HepG2 (cell line): Measurements from ENCODE around the gene DENND4B. TPM values are rescaled to one million over a fixed set of nuclear protein-coding genes. Genes with fewer than 3 reads are reported as not detected.

Source experiments
- AFF4 ChIP-seq: sonication (generic); formaldehyde crosslinking; IDR thresholded peaks from 2 replicates; pipeline ENCODE4 v1.4.0; 2020; ENCODE audit warnings: missing genetic modification reagents
- BRCA1 ChIP-seq: sonication (generic); formaldehyde crosslinking; IDR thresholded peaks from 2 replicates; pipeline ENCODE4 v1.4.0; 2020; ENCODE audit warnings: missing genetic modification reagents
- CREB3 ChIP-seq: sonication (generic); formaldehyde crosslinking; IDR thresholded peaks from 2 replicates; pipeline ENCODE4 v1.5.0; 2020; ENCODE audit warnings: missing genetic modification reagents
- ELF1 ChIP-seq: sonication (generic); formaldehyde crosslinking; IDR thresholded peaks from 2 replicates; pipeline ENCODE4 v1.4.0; 2020; ENCODE audit warnings: missing genetic modification reagents
- KMT2B ChIP-seq: IDR thresholded peaks from 2 replicates; pipeline ENCODE4 v1.6.1; 2016; ENCODE audit warnings: missing genetic modification reagents, missing compliant biosample characterization
- NFIC ChIP-seq: IDR thresholded peaks from 2 replicates; pipeline ENCODE4 v1.6.1; 2012; ENCODE audit warnings: mild to moderate bottlenecking, low read length, inconsistent platforms
- RBFOX2 ChIP-seq: fragments of 200-400 bp; formaldehyde crosslinking; IDR thresholded peaks from 2 replicates; pipeline ENCODE4 v1.6.1; 2017; ENCODE audit warnings: low read depth, mild to moderate bottlenecking, low read length
- SMAD9 ChIP-seq: sonication (generic); formaldehyde crosslinking; IDR thresholded peaks from 2 replicates; pipeline ENCODE4 v1.5.1; 2020; ENCODE audit warnings: mild to moderate bottlenecking, missing genetic modification reagents
- ZBTB10 ChIP-seq: sonication (generic); formaldehyde crosslinking; IDR thresholded peaks from 2 replicates; pipeline ENCODE4 v1.4.0; 2020; ENCODE audit warnings: missing genetic modification reagents, borderline replicate concordance
- ZHX2 ChIP-seq, 2 experiments: sonication (generic) in 1 of 2; formaldehyde crosslinking in 1 of 2; IDR thresholded peaks; 2 replicates each; pipeline versions ENCODE4 v1.6.1 to v1.9.0; 2014 to 2022; ENCODE audit warnings: antibody characterized with exemption in 1 of 2, borderline replicate concordance in 1 of 2, inconsistent platforms in 1 of 2, low read depth in 1 of 2, missing genetic modification reagents in 1 of 2
- ZNF639 ChIP-seq: conservative IDR thresholded peaks from 2 replicates; pipeline ENCODE4 v1.6.1; 2018; ENCODE audit warnings: missing genetic modification reagents
- ZNF841 ChIP-seq: sonication (generic); formaldehyde crosslinking; IDR thresholded peaks from 2 replicates; pipeline ENCODE4 v1.8.1; 2023; ENCODE audit warnings: missing genetic modification reagents, borderline replicate concordance
- polyA plus RNA-seq, 8 experiments: library from polyadenylated mRNA; depleted of rRNA in 3 of 8; stranded (reverse) in 7 of 8; unstranded in 1 of 8; fragments of >200 nt; fragmentation: Illumina TruSeq in 4 of 8; extraction: Trizol in 4 of 8; gene quantifications; 2 replicates each; pipeline versions ENCODE4 v1.2.1 to v1.2.3, GENCODE V29; 2011 to 2016; ENCODE audit warnings: low read depth in 4 of 8, missing spikeins in 1 of 8, mixed read lengths in 1 of 8; ENCODE audit not compliant: insufficient read depth in 1 of 8
- total RNA-seq, 5 experiments: library from RNA; depleted of rRNA; stranded (reverse); fragments of >200 nt; fragmentation: Illumina TruSeq; extraction: Trizol; gene quantifications; 2 replicates each; pipeline ENCODE4 v1.2.3, GENCODE V29; 2016; ENCODE audit warnings: low read depth in 1 of 5

DENND4B gene
- total and polyA plus RNA-seq, 2 of the 13 experiments (the other 11 are each of a cell fraction or from before 2014, with no cell fraction given) = 15.1 to 20.3 TPM

- no peak for TF ChIP-seq ZHX2 (IDR thresholded peaks at IDR 0.05; ENCODE audit: low read depth)
- no peak for TF ChIP-seq ZHX2 (CRISPR knock-in tag; IDR thresholded peaks at IDR 0.05; ENCODE audit: borderline replicate concordance)
- no peak for TF ChIP-seq ZBTB10
- TF ChIP-seq BRCA1 (CRISPR knock-in tag) = no peak
- TF ChIP-seq AFF4 (CRISPR knock-in tag) = no peak
- TF ChIP-seq CREB3 = no peak
- TF ChIP-seq ZNF639 = 0 out of 2 replicates have a peak, but pooled peaks have one; percentile 24
- TF ChIP-seq ELF1 (CRISPR knock-in tag) = no peak
- no peak for TF ChIP-seq ZNF841
- 0 out of 2 replicates have a peak, but pooled peaks have one; percentile 19 for TF ChIP-seq KMT2B (CRISPR knock-in tag)
- no peak for TF ChIP-seq SMAD9 (CRISPR knock-in tag)
- TF ChIP-seq NFIC = no peak
- peak; percentile 67 for TF ChIP-seq RBFOX2
Observed at GRCh38 chr1:153922076-153922971, 24.2 kb downstream of the DENND4B start (continued).
